GM18519 (cell line): ENCODE measurements around the gene OSBPL9.
A peak's percentile ranks its signal among the peaks of the same experiment; 100 is the strongest.
"Not testable (repeated sequence)": the region's sequence is repeated elsewhere in the genome, so short reads cannot be mapped to it uniquely, and the experiment has no call there.

ENCODE experiments used
- ATAC-seq: cut with Tn5 transposase; IDR thresholded peaks from one replicate; pipeline ENCODE4 v1.9.1; 2021; ENCODE audit warnings: mild to moderate bottlenecking, moderate library complexity; ENCODE audit not compliant: unreplicated experiment, low FRiP score

OSBPL9 gene

GRCh38 chr1:51758310-51758709, 141.4 kb downstream of the OSBPL9 start:
- ATAC-seq, result no peak

GRCh38 chr1:51760872-51761271, 144.0 kb downstream of the OSBPL9 start:
- ATAC-seq, result no peak

GRCh38 chr1:51761351-51761750, 144.5 kb downstream of the OSBPL9 start:
- no peak for ATAC-seq

- no peak for ATAC-seq
These were observed 152.2 kb downstream of the OSBPL9 start for GRCh38 chr1:51768971-51769588.

- no peak for ATAC-seq
These were observed 159.5 kb downstream of the OSBPL9 start for GRCh38 chr1:51776408-51776807.

- ATAC-seq, result no peak
These were observed 164.0 kb downstream of the OSBPL9 start for GRCh38 chr1:51780927-51781326.

GRCh38 chr1:51784997-51785421, 168.1 kb downstream of the OSBPL9 start:
- no peak for ATAC-seq

- ATAC-seq, result no peak
These were observed 172.0 kb downstream of the OSBPL9 start for GRCh38 chr1:51788938-51789337.

GRCh38 chr1:51789342-51789741, 172.4 kb downstream of the OSBPL9 start:
- no peak for ATAC-seq

- no peak for ATAC-seq
These were observed 173.5 kb downstream of the OSBPL9 start for GRCh38 chr1:51790385-51790784.

GRCh38 chr1:51791888-51792287, 175.0 kb downstream of the OSBPL9 start:
- no peak for ATAC-seq

GRCh38 chr1:51792864-51793263, 176.0 kb downstream of the OSBPL9 start:
- ATAC-seq, result no peak

- ATAC-seq, result no peak
These were observed 177.4 kb downstream of the OSBPL9 start for GRCh38 chr1:51794260-51794659.

- no peak for ATAC-seq
These were observed 178.0 kb downstream of the OSBPL9 start for GRCh38 chr1:51794868-51795267.

- ATAC-seq, result peak; percentile 65
These were observed 182.5 kb downstream of the OSBPL9 start for GRCh38 chr1:51799372-51799771.

GRCh38 chr1:51814513-51814912, 197.6 kb downstream of the OSBPL9 start:
- no peak for ATAC-seq

GRCh38 chr1:51818487-51818886, 201.6 kb downstream of the OSBPL9 start:
- ATAC-seq, result no peak

- not testable (repeated sequence) for ATAC-seq
These were observed 202.1 kb downstream of the OSBPL9 start for GRCh38 chr1:51819021-51819420.

GRCh38 chr1:51819810-51820209, 202.9 kb downstream of the OSBPL9 start:
- ATAC-seq, result no peak

GRCh38 chr1:51829058-51829457, 212.2 kb downstream of the OSBPL9 start:
- ATAC-seq, result no peak

- no peak for ATAC-seq
These were observed 216.8 kb downstream of the OSBPL9 start for GRCh38 chr1:51833700-51834099.

- ATAC-seq, result no peak
These were observed 220.4 kb downstream of the OSBPL9 start for GRCh38 chr1:51837243-51837642.
